GM12878 (cell line): ENCODE results near the gene MTO1. TPM values are rescaled to one million over a fixed set of nuclear protein-coding genes. Genes with fewer than 3 reads are reported as not detected.
A peak's percentile ranks its signal among the peaks of the same experiment; 100 is the strongest.
"Not testable (repeated sequence)": the region's sequence is repeated elsewhere in the genome, so short reads cannot be mapped to it uniquely, and the experiment has no call there.

Experiments
- ATAC-seq: fragments of 200-7000 bp; cut with Tn5 transposase; 3 replicates; pipeline ENCODE4 v1.9.1; 2020; ENCODE audit warnings: mild to moderate bottlenecking, moderate library complexity
- BruUV-seq: library from RNA; stranded (reverse); fragments of 400-500 nt; replicated peaks from 2 replicates; lab custom pipeline; 2021; lab: Mats Ljungman, UMichigan
- CTCF ChIA-PET: fragments of 300-600 bp; sonication (Branson Sonifier 250); formaldehyde crosslinking; extraction: SDS; loops from one replicate; lab custom pipeline; 2021; ENCODE audit warnings: inconsistent platforms; lab: Yijun Ruan, JAX
- POLR2A ChIA-PET: fragments of 350-600 bp; formaldehyde crosslinking; extraction: SDS; loops from one replicate; lab custom pipeline; 2021; ENCODE audit warnings: inconsistent platforms; lab: Charles Lee
- RAD21 ChIA-PET: fragments of 300-600 bp; sonication (Branson Sonifier 250); formaldehyde crosslinking; loops from one replicate; lab custom pipeline; 2023; ENCODE audit warnings: antibody characterized with exemption; ENCODE audit not compliant: unreplicated experiment; lab: Charles Lee
- SMC1A ChIA-PET: fragments of 300-600 bp; sonication (Branson Sonifier 250); formaldehyde crosslinking; loops from one replicate; lab custom pipeline; 2023; ENCODE audit not compliant: unreplicated experiment, uncharacterized antibody; lab: Charles Lee
- DNase-seq: peaks from one replicate; pipeline ENCODE4 v3.0.0-alpha.2; 2011; ENCODE audit warnings: low read depth, low spot score
- FAIRE-seq: peaks from 3 replicates; lab custom pipeline; 2011; peaks lifted over from hg19 to GRCh38; lab: Jason Lieb, UNC
- H2AFZ ChIP-seq: 2 replicates; pipeline ENCODE4 v1.6.0; 2011; ENCODE audit warnings: low read depth, low read length, control low read depth; ENCODE audit not compliant: control insufficient read depth
- H3K27ac ChIP-seq: 2 replicates; pipeline ENCODE4 v1.5.1; 2011; ENCODE audit warnings: control low read depth; ENCODE audit not compliant: control insufficient read depth, insufficient read depth
- H3K27me3 ChIP-seq, 2 experiments: replicated peaks in 1 of 2; 2 replicates each; pipeline versions ENCODE4 v1.6.0 to v1.6.1; 2011; ENCODE audit warnings: low read length in 1 of 2; ENCODE audit not compliant: control insufficient read depth in 2 of 2, insufficient read depth in 2 of 2
- H3K36me3 ChIP-seq, 2 experiments: 2 replicates each; pipeline ENCODE4 v1.5.1; 2011; ENCODE audit warnings: low read length in 1 of 2; ENCODE audit not compliant: control insufficient read depth in 2 of 2, insufficient read depth in 2 of 2
- H3K4me1 ChIP-seq: 2 replicates; pipeline ENCODE4 v1.6.1; 2011; ENCODE audit warnings: mild to moderate bottlenecking, low read length, moderate library complexity, mixed read lengths; ENCODE audit not compliant: control insufficient read depth, insufficient read depth
- H3K4me2 ChIP-seq: 2 replicates; pipeline ENCODE4 v1.6.0; 2011; ENCODE audit warnings: control low read depth; ENCODE audit not compliant: control insufficient read depth, insufficient read depth
- H3K4me3 ChIP-seq: fragments of 200-600 bp; sonication (generic); 2 replicates; pipeline ENCODE4 v1.5.1; 2016
- H3K79me2 ChIP-seq: 2 replicates; pipeline ENCODE4 v1.6.0; 2011; ENCODE audit warnings: low read length; ENCODE audit not compliant: control insufficient read depth, insufficient read depth
- H3K9ac ChIP-seq: 2 replicates; pipeline ENCODE4 v1.8.0; 2011; ENCODE audit warnings: low read length, control low read depth, mixed read lengths; ENCODE audit not compliant: control insufficient read depth, insufficient read depth
- H3K9me3 ChIP-seq: replicated peaks from 3 replicates; pipeline ENCODE4 v1.5.1; 2011; ENCODE audit warnings: mild to moderate bottlenecking, low read length; ENCODE audit not compliant: control insufficient read depth, insufficient read depth
- H4K20me1 ChIP-seq: 2 replicates; pipeline ENCODE4 v1.6.0; 2011; ENCODE audit not compliant: control insufficient read depth, insufficient read depth
- SRF ChIP-seq, 2 experiments: IDR thresholded peaks; 2 replicates each; pipeline ENCODE4 v1.6.1; 2011; ENCODE audit warnings: low read depth in 2 of 2, low read length in 2 of 2, mild to moderate bottlenecking in 1 of 2, moderate library complexity in 1 of 2
- ZNF217 ChIP-seq: fragments of 450-650 bp; IDR thresholded peaks from 2 replicates; pipeline ENCODE4 v1.6.1; 2017; ENCODE audit warnings: antibody characterized with exemption, mild to moderate bottlenecking
- ZNF592 ChIP-seq: fragments of 450-650 bp; IDR thresholded peaks from 2 replicates; pipeline ENCODE4 v1.6.1; 2017; ENCODE audit warnings: mild to moderate bottlenecking, moderate library complexity
- WGBS: methylation state at CpG from one replicate; pipeline ENCODE4 v1.1.6; 2016; ENCODE audit warnings: low lambda C conversion rate; ENCODE audit not compliant: insufficient replicate concordance, insufficient coverage; ENCODE audit errors: missing lambda C conversion rate; 5-methylcytosine and 5-hydroxymethylcytosine counted together
- in situ Hi-C: fragments of 300-500 bp; cut with MboI; formaldehyde crosslinking; loops from 9 replicates; pipeline ENCODE4 v1.14.3; 2018; ENCODE audit warnings: mixed read lengths
- intact Hi-C: fragments of 100-400 bp; cut with micrococcal nuclease; formaldehyde crosslinking; loops from one replicate; pipeline ENCODE4 v1.14.2; 2022; ENCODE audit not compliant: unreplicated experiment
- polyA plus RNA-seq, 11 experiments: library from polyadenylated mRNA; depleted of rRNA in 4 of 11; unstranded in 6 of 11; stranded (reverse) in 5 of 11; fragments of >200 nt; fragmentation: Nextera tagmentation in 4 of 11; fragmentation: Illumina TruSeq in 1 of 11; extraction: Ambion mirVana in 4 of 11; extraction: Trizol in 1 of 11; gene quantifications; 1 replicate in 1 of 11; 2 replicates in 10 of 11; pipeline versions ENCODE4 v1.2.1 to v1.2.3, GENCODE V29; 2011 to 2016; ENCODE audit warnings: inconsistent platforms in 2 of 11, missing spikeins in 2 of 11, low read depth in 1 of 11
- total RNA-seq, 4 experiments: library from RNA; depleted of rRNA in 3 of 4; stranded (reverse); fragments of >200 nt in 3 of 4; fragmentation: Illumina TruSeq in 1 of 4; extraction: Trizol in 1 of 4; gene quantifications; 2 replicates each; pipeline versions ENCODE4 v1.2.1 to v1.2.3, GENCODE V29; 2013 to 2021
- TF ChIP-seq, protein P1 (sequence below): fragments of 450-650 bp; IDR thresholded peaks from 2 replicates; pipeline ENCODE4 v1.6.1; 2017; ENCODE audit warnings: antibody characterized with exemption, mild to moderate bottlenecking, moderate library complexity

MTO1 gene
- total and polyA plus RNA-seq, 10 of the 15 experiments (the other 5 are each of a cell fraction or from before 2014, with no cell fraction given), result 24.8 to 53.6 (median 33.1) TPM

DNA sequence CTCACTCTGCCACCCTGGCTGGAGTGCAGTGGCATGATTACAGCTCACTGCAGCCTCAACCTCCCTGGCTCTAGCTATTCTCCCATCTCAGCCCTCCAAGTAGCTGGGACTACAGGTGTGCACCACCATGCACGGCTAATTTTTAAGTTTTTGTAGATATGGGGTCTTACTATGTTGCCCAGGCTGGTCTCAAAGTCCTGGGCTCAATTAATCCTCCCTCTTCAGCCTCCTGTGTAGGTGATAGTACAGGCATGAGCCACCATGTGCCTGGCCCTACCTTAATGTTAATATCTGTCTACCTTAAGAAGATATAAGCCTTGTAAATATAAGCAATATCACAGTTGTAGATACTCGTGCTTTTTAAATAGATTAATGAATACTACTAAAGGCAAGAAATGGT is 42.6 kb downstream of the MTO1 start (continued):
- no peak for TF ChIP-seq ZNF592
- TF ChIP-seq, protein P1, sequence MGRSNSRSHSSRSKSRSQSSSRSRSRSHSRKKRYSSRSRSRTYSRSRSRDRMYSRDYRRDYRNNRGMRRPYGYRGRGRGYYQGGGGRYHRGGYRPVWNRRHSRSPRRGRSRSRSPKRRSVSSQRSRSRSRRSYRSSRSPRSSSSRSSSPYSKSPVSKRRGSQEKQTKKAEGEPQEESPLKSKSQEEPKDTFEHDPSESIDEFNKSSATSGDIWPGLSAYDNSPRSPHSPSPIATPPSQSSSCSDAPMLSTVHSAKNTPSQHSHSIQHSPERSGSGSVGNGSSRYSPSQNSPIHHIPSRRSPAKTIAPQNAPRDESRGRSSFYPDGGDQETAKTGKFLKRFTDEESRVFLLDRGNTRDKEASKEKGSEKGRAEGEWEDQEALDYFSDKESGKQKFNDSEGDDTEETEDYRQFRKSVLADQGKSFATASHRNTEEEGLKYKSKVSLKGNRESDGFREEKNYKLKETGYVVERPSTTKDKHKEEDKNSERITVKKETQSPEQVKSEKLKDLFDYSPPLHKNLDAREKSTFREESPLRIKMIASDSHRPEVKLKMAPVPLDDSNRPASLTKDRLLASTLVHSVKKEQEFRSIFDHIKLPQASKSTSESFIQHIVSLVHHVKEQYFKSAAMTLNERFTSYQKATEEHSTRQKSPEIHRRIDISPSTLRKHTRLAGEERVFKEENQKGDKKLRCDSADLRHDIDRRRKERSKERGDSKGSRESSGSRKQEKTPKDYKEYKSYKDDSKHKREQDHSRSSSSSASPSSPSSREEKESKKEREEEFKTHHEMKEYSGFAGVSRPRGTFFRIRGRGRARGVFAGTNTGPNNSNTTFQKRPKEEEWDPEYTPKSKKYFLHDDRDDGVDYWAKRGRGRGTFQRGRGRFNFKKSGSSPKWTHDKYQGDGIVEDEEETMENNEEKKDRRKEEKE, result no peak

DNA sequence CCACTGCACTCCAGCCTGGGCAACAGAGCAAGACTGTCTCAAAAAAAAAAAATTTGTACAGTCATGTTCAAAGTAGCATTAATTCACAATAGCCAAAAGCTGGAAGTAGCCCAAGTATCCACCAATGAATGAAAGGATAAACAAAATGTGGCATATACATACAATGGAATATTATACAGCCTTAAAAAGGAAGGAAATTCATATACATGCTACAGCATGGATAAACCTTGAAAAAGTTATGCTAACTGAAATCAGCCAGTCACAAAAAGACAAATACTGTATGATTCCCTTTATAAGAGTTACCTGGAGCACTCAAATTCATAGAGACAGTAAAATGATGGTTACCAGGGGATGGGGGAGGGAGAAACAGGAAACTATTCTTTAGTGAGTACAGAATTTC is 43.6 kb downstream of the MTO1 start:
- no peak overlapping the region for H2AFZ ChIP-seq
- RAD21 ChIA-PET, result no interaction called here
- no TSS peak for BruUV-seq
- H3K4me3 ChIP-seq, result no peak overlapping the region
- H3K27me3 ChIP-seq, result no peaks in the 10 kb centered on the region
- DNase-seq (no peak), FAIRE-seq (no peak), ATAC-seq (no peak)
- POLR2A ChIA-PET, result no interaction called here
- no peaks in the 10 kb centered on the region for H3K79me2 ChIP-seq
- H3K27ac ChIP-seq, result no peak overlapping the region
- intact Hi-C loops (no loop called here), in situ Hi-C loops (loop anchor here (25.0 kb wide), 1 partner anchor 107 kb away; no protein-coding TSS in a partner anchor)
- CTCF ChIA-PET, result no interaction called here
- no peak overlapping the region for H3K4me2 ChIP-seq
- no peak overlapping the region for H3K9ac ChIP-seq
- SMC1A ChIA-PET, result interaction anchor here (0.6 to 1.7 kb wide), 2 partner anchors 10 to 174 kb away, joined by 3 to 4 read pairs; no protein-coding TSS in a partner anchor
- H3K36me3 ChIP-seq, result peaks cover 3 to 14% of the 10 kb centered on the region in 2 experiments; a peak in 3 of 4 replicates
- no peaks in the 10 kb centered on the region for H4K20me1 ChIP-seq
- H3K4me1 ChIP-seq, result no peaks in the 10 kb centered on the region
- H3K9me3 ChIP-seq, result no peaks in the 10 kb centered on the region; the same call in 2 of the 3 replicates
- TF ChIP-seq SRF (IDR thresholded peaks at IDR 0.05; ENCODE audit: low read depth in 2 of 2, low read length in 2 of 2), result no peak
- 0 out of 2 replicates have a peak, but pooled peaks have one; percentile 32 for TF ChIP-seq ZNF217

DNA sequence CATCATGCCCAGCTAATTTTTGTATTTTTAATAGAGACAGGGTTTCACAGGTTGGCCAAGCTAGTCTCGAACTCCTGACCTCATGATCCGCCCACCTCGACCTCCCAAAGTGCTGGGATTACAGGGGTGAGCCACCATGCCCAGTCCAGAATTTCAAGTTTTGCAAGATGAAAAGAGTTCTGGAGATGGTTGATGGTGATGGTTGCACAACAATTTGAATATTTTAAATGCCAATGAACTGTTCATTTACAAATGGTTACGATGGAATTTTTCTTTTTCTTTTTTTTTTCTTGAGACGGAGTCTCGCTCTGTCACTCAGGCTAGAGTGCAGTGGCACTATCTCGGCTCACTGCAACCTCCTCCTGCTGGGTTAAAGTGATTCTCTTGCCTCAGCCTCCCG is 44.2 kb downstream of the MTO1 start:
- H2AFZ ChIP-seq, ATAC-seq, POLR2A ChIA-PET, H3K4me2 ChIP-seq, H3K27ac ChIP-seq, intact Hi-C loops, RAD21 ChIA-PET, H3K9me3 ChIP-seq, H3K4me3 ChIP-seq, H3K79me2 ChIP-seq, H4K20me1 ChIP-seq, H3K4me1 ChIP-seq, H3K9ac ChIP-seq, H3K27me3 ChIP-seq, DNase-seq, BruUV-seq, FAIRE-seq, CTCF ChIA-PET: not testable (repeated sequence)
- in situ Hi-C loops, result loop anchor here (25.0 kb wide), 1 partner anchor 107 kb away; no protein-coding TSS in a partner anchor
- SMC1A ChIA-PET, result interaction anchor here (0.6 kb wide), 1 partner anchor 174 kb away, joined by 3 read pairs; no protein-coding TSS in a partner anchor
- 100% methylated on average over 8 of the region's 8 CpGs for WGBS
- peaks cover 3 to 12% of the 10 kb centered on the region in 2 experiments; a peak in 3 of 4 replicates for H3K36me3 ChIP-seq
